ENCODE results near the gene MBP. TPM values are rescaled to one million over a fixed set of nuclear protein-coding genes. Genes with fewer than 3 reads are reported as not detected.

Gene MBP
- total RNA-seq, 1 experiment from 2014 or later, result 47.4 TPM

DNA sequence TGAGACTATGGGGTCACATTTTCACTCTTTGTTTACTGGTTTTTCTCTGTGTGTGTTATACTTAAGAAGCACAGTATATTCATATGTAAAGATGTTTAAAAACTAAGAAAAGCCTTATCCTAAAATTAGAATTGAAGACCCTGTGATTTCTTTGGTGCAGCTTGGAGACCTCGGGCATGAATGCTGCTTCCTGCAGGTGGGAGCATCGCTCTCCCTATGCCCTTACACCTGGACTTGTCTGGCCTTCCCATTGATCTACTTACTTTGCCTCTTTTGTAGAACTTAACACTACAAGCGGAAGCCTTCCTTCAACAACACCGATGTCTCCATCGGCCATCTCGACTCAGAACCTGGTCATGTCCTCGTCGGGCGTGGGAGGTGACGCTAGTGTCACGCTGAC is 195.7 kb downstream of the MBP start:
- no TSS peak for BruUV-seq (replicated peaks)
- DNase-seq (no peak), ATAC-seq (no peak)
- ChIA-PET CTCF (no interaction called here), POLR2A (ENCODE audit: unreplicated experiment) (no interaction called here)
- TF ChIP-seq EZH2phosphoT487 (IDR thresholded peaks at IDR 0.05; ENCODE audit: borderline replicate concordance, low read length), result no peak
- no peak for TF ChIP-seq EZH2 (IDR thresholded peaks at IDR 0.05; ENCODE audit: low read length, unreplicated experiment)
- TF ChIP-seq, protein P1, sequence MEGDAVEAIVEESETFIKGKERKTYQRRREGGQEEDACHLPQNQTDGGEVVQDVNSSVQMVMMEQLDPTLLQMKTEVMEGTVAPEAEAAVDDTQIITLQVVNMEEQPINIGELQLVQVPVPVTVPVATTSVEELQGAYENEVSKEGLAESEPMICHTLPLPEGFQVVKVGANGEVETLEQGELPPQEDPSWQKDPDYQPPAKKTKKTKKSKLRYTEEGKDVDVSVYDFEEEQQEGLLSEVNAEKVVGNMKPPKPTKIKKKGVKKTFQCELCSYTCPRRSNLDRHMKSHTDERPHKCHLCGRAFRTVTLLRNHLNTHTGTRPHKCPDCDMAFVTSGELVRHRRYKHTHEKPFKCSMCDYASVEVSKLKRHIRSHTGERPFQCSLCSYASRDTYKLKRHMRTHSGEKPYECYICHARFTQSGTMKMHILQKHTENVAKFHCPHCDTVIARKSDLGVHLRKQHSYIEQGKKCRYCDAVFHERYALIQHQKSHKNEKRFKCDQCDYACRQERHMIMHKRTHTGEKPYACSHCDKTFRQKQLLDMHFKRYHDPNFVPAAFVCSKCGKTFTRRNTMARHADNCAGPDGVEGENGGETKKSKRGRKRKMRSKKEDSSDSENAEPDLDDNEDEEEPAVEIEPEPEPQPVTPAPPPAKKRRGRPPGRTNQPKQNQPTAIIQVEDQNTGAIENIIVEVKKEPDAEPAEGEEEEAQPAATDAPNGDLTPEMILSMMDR (conservative IDR thresholded peaks at IDR 0.05; ENCODE audit: low read depth, low read length), result no peak
- no peak overlapping the region for H2AFZ ChIP-seq (ENCODE audit: low read length)
- H3F3A ChIP-seq (ENCODE audit: low read length, unreplicated experiment), result no peaks in the 10 kb centered on the region
- no peak overlapping the region for H3K27ac ChIP-seq (ENCODE audit: low read length)
- H3K79me2 ChIP-seq (ENCODE audit: low read length), result no peaks in the 10 kb centered on the region
- no peaks in the 10 kb centered on the region for H3K9me2 ChIP-seq (replicated peaks; ENCODE audit: low read length)
- no peak overlapping the region for H3K4me3 ChIP-seq (ENCODE audit: low read length)
- no peak overlapping the region for H3K4me2 ChIP-seq (ENCODE audit: low read length)
- no peaks in the 10 kb centered on the region; the same call in none of the 2 replicates for H3K36me3 ChIP-seq (ENCODE audit: low read depth, low read length)
- intact Hi-C loops (cut with micrococcal nuclease), result no loop called here
- H3K27me3 ChIP-seq (ENCODE audit: low read length), result no peaks in the 10 kb centered on the region
- no peaks in the 10 kb centered on the region for H3K9me3 ChIP-seq (ENCODE audit: low read length)
- no peak overlapping the region for H3K9ac ChIP-seq (ENCODE audit: low read length)
- H4K20me1 ChIP-seq (ENCODE audit: low read length), result no peaks in the 10 kb centered on the region
- no peaks in the 10 kb centered on the region for H3K4me1 ChIP-seq (ENCODE audit: insufficient read depth, low read length)

DNA sequence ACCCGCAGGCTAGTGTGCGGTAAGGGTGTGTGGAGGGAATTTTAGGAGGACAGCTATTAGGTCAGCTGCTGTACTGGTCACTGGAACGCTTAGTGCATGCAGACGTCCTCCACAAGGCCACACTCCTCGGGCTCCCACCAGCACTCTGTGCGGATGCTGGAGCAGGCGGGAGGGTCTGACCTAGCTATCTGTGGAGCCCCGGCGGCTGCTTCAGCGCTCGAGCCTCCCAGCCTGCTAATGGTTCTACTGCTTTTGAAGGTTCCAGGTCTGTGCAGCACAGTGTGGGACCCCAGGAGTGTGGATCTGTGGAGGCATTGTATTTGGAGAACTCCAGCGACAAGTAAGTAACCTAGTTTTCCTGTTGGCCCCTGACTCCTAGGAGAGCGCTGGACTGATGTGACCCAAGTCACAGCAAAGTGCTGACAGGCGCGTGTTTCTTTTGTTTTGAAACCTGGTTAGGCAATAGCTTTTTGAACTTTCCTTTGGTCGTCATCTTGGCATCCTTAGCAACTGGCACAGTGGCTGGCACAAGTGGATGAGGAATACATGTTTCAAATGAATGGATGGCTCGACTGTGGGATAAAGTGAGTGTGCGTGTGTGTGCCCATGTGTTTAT is 196.8 kb downstream of the MBP start:
- H3K27me3 ChIP-seq (ENCODE audit: low read length), result no peaks in the 10 kb centered on the region
- H4K20me1 ChIP-seq (ENCODE audit: low read length), result no peaks in the 10 kb centered on the region
- ChIA-PET CTCF (no interaction called here), POLR2A (ENCODE audit: unreplicated experiment) (no interaction called here)
- DNase-seq (no peak), ATAC-seq (no peak)
- intact Hi-C loops (cut with micrococcal nuclease), result no loop called here
- H3K4me3 ChIP-seq (ENCODE audit: low read length), result no peak overlapping the region
- no peaks in the 10 kb centered on the region; the same call in none of the 2 replicates for H3K36me3 ChIP-seq (ENCODE audit: low read depth, low read length)
- H3K79me2 ChIP-seq (ENCODE audit: low read length), result no peaks in the 10 kb centered on the region
- TF ChIP-seq, protein P1 (conservative IDR thresholded peaks at IDR 0.05; ENCODE audit: low read depth, low read length), result no peak
- TF ChIP-seq EZH2 (IDR thresholded peaks at IDR 0.05; ENCODE audit: low read length, unreplicated experiment) (no peak), EZH2phosphoT487 (IDR thresholded peaks at IDR 0.05; ENCODE audit: borderline replicate concordance, low read length) (no peak)
- BruUV-seq (replicated peaks), result no TSS peak
- no peaks in the 10 kb centered on the region for H3K9me3 ChIP-seq (ENCODE audit: low read length)
- no peak overlapping the region for H2AFZ ChIP-seq (ENCODE audit: low read length)
- no peaks in the 10 kb centered on the region for H3F3A ChIP-seq (ENCODE audit: low read length, unreplicated experiment)
- no peak overlapping the region for H3K4me2 ChIP-seq (ENCODE audit: low read length)
- H3K27ac ChIP-seq (ENCODE audit: low read length), result no peak overlapping the region
- H3K9me2 ChIP-seq (replicated peaks; ENCODE audit: low read length), result no peaks in the 10 kb centered on the region
- no peaks in the 10 kb centered on the region for H3K4me1 ChIP-seq (ENCODE audit: insufficient read depth, low read length)
- H3K9ac ChIP-seq (ENCODE audit: low read length), result no peak overlapping the region

DNA sequence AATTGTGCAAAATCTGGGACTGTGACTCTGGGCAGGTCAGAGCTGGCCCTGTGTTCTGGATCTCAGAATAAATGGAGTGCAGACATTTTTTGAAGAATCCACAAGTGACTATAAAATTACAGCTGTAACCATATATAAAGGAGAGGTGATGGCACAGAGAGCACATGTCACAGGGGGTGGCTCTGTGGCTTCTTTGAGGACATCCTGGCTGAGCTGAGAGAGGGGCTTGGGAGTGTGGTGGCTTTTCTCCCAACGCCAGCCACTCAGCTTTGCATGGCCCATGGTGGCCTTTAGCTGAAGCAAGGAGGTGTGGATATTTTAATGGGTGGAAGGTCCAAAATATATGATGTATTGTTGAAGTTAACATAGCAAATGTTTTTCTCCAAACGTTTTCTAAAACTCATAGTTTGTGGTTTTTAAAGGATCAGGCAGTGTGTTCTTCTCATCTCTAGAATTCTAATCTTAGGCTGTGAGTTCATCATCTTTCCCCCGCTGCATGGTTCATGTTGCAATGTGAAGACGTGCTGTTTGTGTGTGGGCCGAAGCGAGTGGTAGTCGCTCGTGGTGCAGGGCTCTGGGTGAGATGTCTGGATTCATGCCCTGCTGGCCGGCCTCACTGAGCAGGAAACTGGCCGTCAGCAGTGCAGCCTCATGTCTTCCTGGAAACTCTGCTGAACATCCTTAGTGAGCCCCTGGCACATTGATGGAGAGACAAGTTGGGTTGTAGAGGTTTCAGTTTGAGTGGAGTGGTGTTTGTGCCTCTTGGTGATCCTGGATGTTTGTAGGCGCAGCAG is 200.4 kb downstream of the MBP start:
- Histone ChIP-seq H3K27ac (ENCODE audit: low read length) (no peak overlapping the region), H3K4me3 (ENCODE audit: low read length) (no peak overlapping the region), H3K79me2 (ENCODE audit: low read length) (no peaks in the 10 kb centered on the region), H3K9ac (ENCODE audit: low read length) (no peak overlapping the region), H2AFZ (ENCODE audit: low read length) (no peak overlapping the region), H3K4me2 (ENCODE audit: low read length) (no peak overlapping the region), H3K9me2 (replicated peaks; ENCODE audit: low read length) (no peaks in the 10 kb centered on the region), H3K4me1 (ENCODE audit: insufficient read depth, low read length) (no peaks in the 10 kb centered on the region), H3F3A (ENCODE audit: low read length, unreplicated experiment) (peaks cover 4% of the 10 kb centered on the region), H4K20me1 (ENCODE audit: low read length) (no peaks in the 10 kb centered on the region), H3K36me3 (ENCODE audit: low read depth, low read length) (peaks cover 8% of the 10 kb centered on the region; the same call in 1 of the 2 replicates), H3K9me3 (ENCODE audit: low read length) (no peaks in the 10 kb centered on the region), H3K27me3 (ENCODE audit: low read length) (no peaks in the 10 kb centered on the region)
- TF ChIP-seq, protein P1 (conservative IDR thresholded peaks at IDR 0.05; ENCODE audit: low read depth, low read length), result no peak
- no peak for TF ChIP-seq EZH2phosphoT487 (IDR thresholded peaks at IDR 0.05; ENCODE audit: borderline replicate concordance, low read length)
- no peak for TF ChIP-seq EZH2 (IDR thresholded peaks at IDR 0.05; ENCODE audit: low read length, unreplicated experiment)
- ChIA-PET CTCF (no interaction called here), POLR2A (ENCODE audit: unreplicated experiment) (no interaction called here)
- intact Hi-C loops (cut with micrococcal nuclease), result no loop called here
- no TSS peak for BruUV-seq (replicated peaks)
- DNase-seq (no peak), ATAC-seq (no peak)

Data from PC-3 (cell line).